ENCODE results near the gene FCRLA.
"Not testable (repeated sequence)": the region's sequence is repeated elsewhere in the genome, so short reads cannot be mapped to it uniquely, and the experiment has no call there.

- not testable (repeated sequence) for TF ChIP-seq CTCF (IDR thresholded peaks at IDR 0.05); POLR2AphosphoS5 (IDR thresholded peaks at IDR 0.05; ENCODE audit: low read depth, low read length)
Measured at GRCh38 chr1:161663569-161663968, 43.5 kb upstream of the FCRLA start.

All from Panc1 (cell line).